Neural progenitor cell (in vitro differentiated cells): ENCODE data around the gene CCDC89. TPM values are rescaled to one million over a fixed set of nuclear protein-coding genes. Genes with fewer than 3 reads are reported as not detected.

ENCODE experiments used
- DNase-seq: peaks from one replicate; pipeline ENCODE4 v3.0.0-alpha.2; 2016; ENCODE audit warnings: low spot score
- H2AFZ ChIP-seq: fragments of 200-600 bp; sonication (generic); replicated peaks from 2 replicates; pipeline ENCODE4 v1.6.1; 2016; ENCODE audit warnings: antibody characterized with exemption
- H3F3A ChIP-seq: fragments of 200-600 bp; sonication (generic); 2 replicates; pipeline ENCODE4 v1.6.1; 2016; ENCODE audit warnings: antibody characterized with exemption, low read depth
- H3K27ac ChIP-seq: fragments of 200-600 bp; sonication (generic); 2 replicates; pipeline ENCODE4 v1.5.1; 2016; ENCODE audit warnings: mild to moderate bottlenecking
- H3K27me3 ChIP-seq: fragments of 200-600 bp; sonication (generic); 2 replicates; pipeline ENCODE4 v1.6.1; 2016; ENCODE audit warnings: mild to moderate bottlenecking, moderate library complexity
- H3K36me3 ChIP-seq: fragments of 200-600 bp; sonication (generic); 2 replicates; pipeline ENCODE4 v1.5.1; 2016
- H3K4me1 ChIP-seq: fragments of 200-600 bp; sonication (generic); 2 replicates; pipeline ENCODE4 v1.6.1; 2016; ENCODE audit warnings: mixed run types
- H3K4me2 ChIP-seq: fragments of 200-600 bp; sonication (generic); 2 replicates; pipeline ENCODE4 v1.6.1; 2016
- H3K4me3 ChIP-seq: fragments of 200-600 bp; sonication (generic); 2 replicates; pipeline ENCODE4 v1.5.1; 2016
- H3K79me2 ChIP-seq: fragments of 200-600 bp; sonication (generic); 2 replicates; pipeline ENCODE4 v1.6.1; 2016; ENCODE audit warnings: low read depth
- H3K9ac ChIP-seq: fragments of 200-600 bp; sonication (generic); 2 replicates; pipeline ENCODE4 v1.6.1; 2016
- H3K9me3 ChIP-seq: fragments of 200-600 bp; sonication (generic); 2 replicates; pipeline ENCODE4 v1.5.1; 2016; ENCODE audit warnings: low read depth
- H4K20me1 ChIP-seq: fragments of 200-600 bp; sonication (generic); 2 replicates; pipeline ENCODE4 v1.6.1; 2016; ENCODE audit warnings: low read depth
- H3K27ac Mint-ChIP-seq: 3 replicates; pipeline ENCODE4 v1.8.0; 2021; ENCODE audit warnings: mixed read lengths
- H3K27me3 Mint-ChIP-seq: 2 replicates; pipeline ENCODE4 v1.8.0; 2022; ENCODE audit warnings: low read depth, mild to moderate bottlenecking, inconsistent platforms, moderate library complexity, mixed read lengths; ENCODE audit not compliant: insufficient read depth
- H3K36me3 Mint-ChIP-seq: 3 replicates; pipeline ENCODE4 v1.8.0; 2021; ENCODE audit warnings: mixed read lengths
- H3K4me1 Mint-ChIP-seq: 3 replicates; pipeline ENCODE4 v1.8.0; 2021; ENCODE audit warnings: mixed read lengths
- H3K4me3 Mint-ChIP-seq: 3 replicates; pipeline ENCODE4 v1.8.0; 2021; ENCODE audit warnings: mild to moderate bottlenecking, moderate library complexity, mixed read lengths
- H3K9me3 Mint-ChIP-seq: 3 replicates; pipeline ENCODE4 v1.8.0; 2020; ENCODE audit warnings: mixed read lengths
- CTCF ChIP-seq: fragments of 200-600 bp; sonication (generic); IDR thresholded peaks from 2 replicates; pipeline ENCODE4 v1.5.1; 2017; ENCODE audit warnings: antibody characterized with exemption, mild to moderate bottlenecking
- EZH2 ChIP-seq: fragments of 200-600 bp; sonication (generic); IDR thresholded peaks from 2 replicates; pipeline ENCODE4 v1.6.1; 2017; ENCODE audit warnings: antibody characterized with exemption, mild to moderate bottlenecking, moderate library complexity
- EZH2phosphoT487 ChIP-seq: fragments of 200-600 bp; sonication (generic); IDR thresholded peaks from 2 replicates; pipeline ENCODE4 v1.6.1; 2017; ENCODE audit warnings: antibody characterized with exemption
- total RNA-seq: library from RNA; depleted of rRNA; stranded (reverse); fragments of >200 nt; gene quantifications from 2 replicates; pipeline ENCODE4 v1.2.3, GENCODE V29; 2015; ENCODE audit warnings: low replicate concordance

The CCDC89 gene
- total RNA-seq, 1 donor from 2014 or later: not detected

GRCh38 chr11:85698195-85698594, 12.2 kb upstream of the CCDC89 start:
- no peak for DNase-seq
- no peak overlapping the region for H2AFZ ChIP-seq
- no peaks in the 10 kb centered on the region for H3K27me3 ChIP-seq
- no peaks in the 10 kb centered on the region for H3K36me3 Mint-ChIP-seq
- no peaks in the 10 kb centered on the region for H3K4me1 Mint-ChIP-seq
- H3K27ac ChIP-seq: no peak overlapping the region
- no peaks in the 10 kb centered on the region for H4K20me1 ChIP-seq
- no peaks in the 10 kb centered on the region for H3K9me3 ChIP-seq
- TF ChIP-seq EZH2phosphoT487 (no peak), CTCF (no peak), EZH2 (no peak)
- no peaks in the 10 kb centered on the region for H3K79me2 ChIP-seq
- no peaks in the 10 kb centered on the region for H3K4me1 ChIP-seq
- no peaks in the 10 kb centered on the region for H3F3A ChIP-seq
- H3K9me3 Mint-ChIP-seq: no peaks in the 10 kb centered on the region
- H3K9ac ChIP-seq: no peak overlapping the region
- no peak overlapping the region for H3K27ac Mint-ChIP-seq
- H3K4me3 ChIP-seq: no peak overlapping the region
- no peaks in the 10 kb centered on the region for H3K36me3 ChIP-seq
- H3K27me3 Mint-ChIP-seq: no peaks in the 10 kb centered on the region
- H3K4me3 Mint-ChIP-seq: no peak overlapping the region
- H3K4me2 ChIP-seq: no peak overlapping the region

DNA sequence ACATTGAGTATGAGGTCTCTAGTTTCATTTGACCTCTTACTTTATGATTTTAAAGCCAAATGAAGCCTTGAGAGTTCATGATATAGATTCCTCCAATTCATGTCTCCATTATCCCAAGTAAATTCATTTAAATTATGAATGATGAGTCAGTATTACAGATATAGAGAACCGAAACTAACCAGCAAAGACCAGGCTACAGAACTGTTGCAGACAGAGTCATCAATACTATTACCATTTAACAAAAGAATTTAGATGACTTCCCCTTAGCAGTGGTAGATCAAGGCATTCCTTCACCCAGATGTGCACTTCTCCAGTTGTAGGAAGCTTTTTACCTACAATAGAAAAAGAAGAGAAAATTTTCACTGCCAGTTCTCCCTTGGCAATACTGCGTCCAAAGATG, 11.8 kb upstream of the CCDC89 start:
- H3K4me1 ChIP-seq: no peaks in the 10 kb centered on the region
- no peak overlapping the region for H3K4me3 ChIP-seq
- no peaks in the 10 kb centered on the region for H4K20me1 ChIP-seq
- no peak overlapping the region for H3K4me3 Mint-ChIP-seq
- H3K9me3 Mint-ChIP-seq: no peaks in the 10 kb centered on the region
- no peak for TF ChIP-seq EZH2phosphoT487
- no peak for TF ChIP-seq EZH2
- no peak for TF ChIP-seq CTCF
- H3K27ac ChIP-seq: no peak overlapping the region
- no peaks in the 10 kb centered on the region for H3K79me2 ChIP-seq
- no peak overlapping the region for H3K4me2 ChIP-seq
- no peaks in the 10 kb centered on the region for H3K36me3 ChIP-seq
- no peak for DNase-seq
- H3K27ac Mint-ChIP-seq: no peak overlapping the region
- no peak overlapping the region for H2AFZ ChIP-seq
- H3K27me3 Mint-ChIP-seq: no peaks in the 10 kb centered on the region
- no peaks in the 10 kb centered on the region for H3K9me3 ChIP-seq
- H3K9ac ChIP-seq: no peak overlapping the region
- H3K36me3 Mint-ChIP-seq: no peaks in the 10 kb centered on the region
- H3F3A ChIP-seq: no peaks in the 10 kb centered on the region
- H3K27me3 ChIP-seq: no peaks in the 10 kb centered on the region
- H3K4me1 Mint-ChIP-seq: no peaks in the 10 kb centered on the region

- Histone ChIP-seq H3K4me3 (no peak overlapping the region), H3K36me3 (no peaks in the 10 kb centered on the region), H3K4me1 (no peaks in the 10 kb centered on the region), H3K9me3 (no peaks in the 10 kb centered on the region), H4K20me1 (no peaks in the 10 kb centered on the region), H3K27me3 (no peaks in the 10 kb centered on the region), H3F3A (no peaks in the 10 kb centered on the region), H3K27ac (no peak overlapping the region), H3K79me2 (no peaks in the 10 kb centered on the region), H3K9ac (no peak overlapping the region), H3K4me2 (no peak overlapping the region), H2AFZ (no peak overlapping the region)
- no peaks in the 10 kb centered on the region for H3K27me3 Mint-ChIP-seq
- no peak overlapping the region for H3K27ac Mint-ChIP-seq
- H3K4me1 Mint-ChIP-seq: no peaks in the 10 kb centered on the region
- no peak overlapping the region for H3K4me3 Mint-ChIP-seq
- no peaks in the 10 kb centered on the region for H3K36me3 Mint-ChIP-seq
- H3K9me3 Mint-ChIP-seq: no peaks in the 10 kb centered on the region
- no peak for DNase-seq
- no peak for TF ChIP-seq EZH2phosphoT487
- TF ChIP-seq EZH2: no peak
- TF ChIP-seq CTCF: no peak
Observed at GRCh38 chr11:85695546-85695945, 9.6 kb upstream of the CCDC89 start.
